GM12892 (cell line): ENCODE measurements around the gene LEPROT.

Source experiments
- POLR2AphosphoS5 ChIP-seq: IDR thresholded peaks from 2 replicates; pipeline ENCODE4 v1.6.1; 2011; ENCODE audit warnings: low read depth, low read length, control low read depth
- TAF1 ChIP-seq: IDR thresholded peaks from 2 replicates; pipeline ENCODE4 v1.6.1; 2011; ENCODE audit warnings: low read depth, mild to moderate bottlenecking, control low read depth, low read length, borderline replicate concordance

DNA sequence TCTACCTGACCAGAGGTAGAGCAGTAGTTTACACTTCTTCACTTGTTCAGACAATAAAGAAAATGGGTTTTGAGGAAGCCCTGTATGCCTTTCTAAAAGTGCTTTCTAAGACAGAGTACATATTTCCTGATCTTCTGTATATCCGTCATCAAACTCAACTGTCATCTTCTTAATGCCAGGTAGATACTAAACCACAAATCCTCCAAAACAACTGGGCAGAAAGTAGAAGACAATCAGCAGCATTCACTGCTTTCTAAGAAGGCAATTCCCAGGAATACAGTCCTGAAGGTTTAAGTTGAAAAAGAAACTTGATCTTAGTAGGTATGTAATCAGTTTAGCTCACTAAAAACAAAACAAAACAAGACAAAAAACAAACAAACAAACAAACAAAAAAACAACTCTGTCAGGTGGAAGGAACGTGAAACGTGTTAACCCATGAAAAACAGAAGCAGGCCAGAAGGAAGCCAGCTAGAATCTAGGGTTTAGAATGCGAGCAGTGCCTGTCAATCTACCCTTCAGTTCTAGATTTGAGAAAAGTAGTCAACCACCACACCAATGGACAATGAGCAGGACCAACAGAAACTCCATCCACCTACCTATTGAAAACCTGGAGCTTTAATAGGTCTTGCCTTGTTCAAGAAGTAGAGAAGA, 59.2 kb downstream of the LEPROT start:
- no peak for TF ChIP-seq TAF1
- TF ChIP-seq POLR2AphosphoS5 = no peak
